IPS-18a (cell line): ENCODE measurements around the gene ARHGAP33.
"Not testable (repeated sequence)": the region's sequence is repeated elsewhere in the genome, so short reads cannot be mapped to it uniquely, and the experiment has no call there.

Experiments
- H3K27ac ChIP-seq: one replicate; pipeline ENCODE4 v1.5.1; 2013; ENCODE audit warnings: low read length
- H3K27me3 ChIP-seq: one replicate; pipeline ENCODE4 v1.6.1; 2013; ENCODE audit warnings: mild to moderate bottlenecking, low read length; ENCODE audit not compliant: control insufficient read depth, insufficient read depth
- H3K36me3 ChIP-seq: one replicate; pipeline ENCODE4 v1.6.1; 2013; ENCODE audit warnings: low read depth, low read length; ENCODE audit not compliant: control insufficient read depth
- H3K4me1 ChIP-seq: one replicate; pipeline ENCODE4 v1.6.1; 2013; ENCODE audit warnings: low read depth, low read length; ENCODE audit not compliant: control insufficient read depth
- H3K4me3 ChIP-seq: one replicate; pipeline ENCODE4 v1.5.1; 2013; ENCODE audit warnings: low read length
- H3K9ac ChIP-seq: one replicate; pipeline ENCODE4 v1.6.1; 2013; ENCODE audit warnings: mild to moderate bottlenecking, low read length, moderate library complexity
- H3K9me3 ChIP-seq: one replicate; pipeline ENCODE4 v1.6.1; 2013; ENCODE audit warnings: low read depth, low read length; ENCODE audit not compliant: control insufficient read depth

ARHGAP33 gene

DNA sequence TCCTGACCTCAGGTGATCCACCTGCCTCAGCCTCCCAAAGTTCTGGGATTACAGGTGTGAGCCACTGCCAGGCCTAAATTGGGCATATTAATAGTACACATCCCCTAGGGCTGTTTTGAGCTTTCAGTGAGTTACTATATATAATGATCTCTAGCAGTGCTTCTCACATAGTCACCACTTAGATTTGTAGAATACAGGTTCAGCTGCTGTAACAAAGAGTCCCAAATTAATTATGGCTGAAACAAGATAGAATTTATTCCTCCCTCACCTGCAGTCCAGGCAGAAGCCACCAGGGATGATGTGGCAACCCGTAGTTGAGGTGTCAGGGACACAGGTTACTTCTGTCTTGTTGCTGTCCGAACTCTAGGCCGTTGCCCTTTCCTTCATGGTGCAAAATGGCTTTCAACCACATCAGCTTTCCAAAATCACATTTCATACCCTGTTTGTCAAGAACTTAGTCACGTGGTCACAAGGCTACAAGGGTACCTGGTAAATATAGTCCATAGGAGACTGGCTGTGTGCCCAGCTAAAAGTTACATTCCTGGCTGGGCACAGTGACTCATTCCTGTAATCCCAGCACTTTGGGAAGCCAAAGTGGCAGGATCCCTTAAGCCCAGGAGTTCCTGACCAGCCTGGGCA is 14.5 kb upstream of the ARHGAP33 start:
- Histone ChIP-seq H3K36me3 (peaks cover 18% of the 10 kb centered on the region), H3K27me3 (no peaks in the 10 kb centered on the region), H3K9me3 (no peaks in the 10 kb centered on the region), H3K4me1 (peaks cover 4% of the 10 kb centered on the region), H3K9ac (no peak overlapping the region), H3K4me3 (no peak overlapping the region), H3K27ac (no peak overlapping the region)

DNA sequence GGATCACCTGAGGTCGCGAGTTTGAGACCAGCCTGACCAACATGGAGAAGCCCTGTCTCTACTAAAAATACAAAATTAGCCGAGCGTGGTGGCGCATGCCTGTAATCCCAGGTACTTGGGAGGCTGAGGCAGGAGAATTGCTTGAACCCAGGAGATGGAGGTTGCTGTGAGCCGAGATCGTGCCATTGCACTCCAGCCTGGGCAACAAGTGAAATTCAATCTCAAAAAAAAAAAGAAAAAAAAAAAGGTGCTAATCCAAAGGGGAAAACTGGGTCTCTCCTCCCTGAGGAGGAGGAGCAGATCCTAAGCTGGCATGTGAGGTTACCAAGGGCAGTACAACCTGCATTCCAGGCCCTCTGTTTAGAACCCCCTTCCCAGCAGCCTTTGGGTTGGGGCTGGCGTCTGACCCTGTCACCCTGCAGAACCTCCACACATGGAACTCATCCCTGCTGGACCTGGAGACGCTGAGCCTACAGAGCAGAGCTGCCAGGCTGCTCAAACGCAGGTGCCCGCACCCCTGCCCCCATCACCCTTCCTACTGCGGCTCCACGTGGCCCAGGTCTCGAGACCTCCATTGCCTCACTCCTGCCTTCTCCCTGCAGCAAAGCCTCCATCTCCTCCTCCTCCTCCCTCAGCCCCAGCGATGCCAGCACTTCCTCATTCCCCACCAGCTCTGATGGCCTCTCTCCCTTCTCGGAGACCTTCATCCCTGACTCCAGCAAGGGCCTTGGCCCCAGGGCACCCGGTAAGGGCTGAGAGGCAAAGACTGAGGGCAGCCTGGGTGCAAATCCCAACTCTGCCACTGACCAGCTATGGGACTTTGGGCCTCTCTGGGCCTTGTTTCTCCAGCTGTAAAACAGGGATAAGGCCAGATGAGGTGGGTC is 10.7 kb upstream of the ARHGAP33 start:
- Histone ChIP-seq H3K27me3 (no peaks in the 10 kb centered on the region), H3K9me3 (no peaks in the 10 kb centered on the region), H3K27ac (no peak overlapping the region), H3K4me3 (no peak overlapping the region), H3K4me1 (no peaks in the 10 kb centered on the region), H3K36me3 (peaks cover 18% of the 10 kb centered on the region), H3K9ac (no peak overlapping the region)

GRCh38 chr19:35766571-35767104 is 8.7 kb upstream of the ARHGAP33 start:
- Histone ChIP-seq H3K27ac (no peak overlapping the region), H3K36me3 (peaks cover 18% of the 10 kb centered on the region), H3K4me1 (no peaks in the 10 kb centered on the region), H3K27me3 (no peaks in the 10 kb centered on the region), H3K9me3 (no peaks in the 10 kb centered on the region), H3K4me3 (no peak overlapping the region), H3K9ac (no peak overlapping the region)

GRCh38 chr19:35767288-35768081 is 7.9 kb upstream of the ARHGAP33 start:
- peaks cover 11% of the 10 kb centered on the region for H3K36me3 ChIP-seq
- no peak overlapping the region for H3K9ac ChIP-seq
- no peaks in the 10 kb centered on the region for H3K9me3 ChIP-seq
- no peaks in the 10 kb centered on the region for H3K27me3 ChIP-seq
- no peak overlapping the region for H3K27ac ChIP-seq
- H3K4me1 ChIP-seq: no peaks in the 10 kb centered on the region
- H3K4me3 ChIP-seq: no peak overlapping the region

DNA sequence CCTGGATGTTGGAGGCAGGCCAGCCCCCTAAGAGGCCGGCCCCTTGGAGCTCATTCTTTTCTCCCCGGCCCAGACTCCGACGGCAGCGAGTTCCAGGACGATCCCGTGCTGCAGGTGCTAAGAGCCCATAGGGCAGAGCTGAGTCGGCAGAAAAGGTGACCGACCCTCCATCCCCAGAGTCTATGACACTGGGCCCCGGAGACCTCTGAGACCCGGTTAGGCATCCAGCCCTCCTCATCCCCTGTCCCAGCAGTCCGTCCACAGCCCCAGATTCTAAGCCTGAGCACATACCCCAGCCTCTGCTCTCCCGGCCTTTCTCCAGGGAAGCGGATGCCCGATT is 7.3 kb upstream of the ARHGAP33 start:
- Histone ChIP-seq H3K27me3 (peaks cover 4% of the 10 kb centered on the region), H3K9ac (no peak overlapping the region), H3K36me3 (peaks cover 11% of the 10 kb centered on the region), H3K4me1 (no peaks in the 10 kb centered on the region), H3K9me3 (no peaks in the 10 kb centered on the region), H3K27ac (no peak overlapping the region), H3K4me3 (no peak overlapping the region)

GRCh38 chr19:35772362-35772761 is 3.0 kb upstream of the ARHGAP33 start:
- not testable (repeated sequence) for H3K36me3 ChIP-seq, H3K27ac ChIP-seq, H3K9ac ChIP-seq, H3K4me3 ChIP-seq, H3K9me3 ChIP-seq
- Histone ChIP-seq H3K4me1 (peaks cover 15% of the 10 kb centered on the region), H3K27me3 (peaks cover 21% of the 10 kb centered on the region)

GRCh38 chr19:35773020-35773806 is 2.2 kb upstream of the ARHGAP33 start:
- Histone ChIP-seq H3K4me1 (peaks cover 17% of the 10 kb centered on the region), H3K36me3 (no peaks in the 10 kb centered on the region), H3K27me3 (peaks cover 21% of the 10 kb centered on the region), H3K9me3 (no peaks in the 10 kb centered on the region), H3K4me3 (no peak overlapping the region), H3K27ac (no peak overlapping the region), H3K9ac (no peak overlapping the region)

DNA sequence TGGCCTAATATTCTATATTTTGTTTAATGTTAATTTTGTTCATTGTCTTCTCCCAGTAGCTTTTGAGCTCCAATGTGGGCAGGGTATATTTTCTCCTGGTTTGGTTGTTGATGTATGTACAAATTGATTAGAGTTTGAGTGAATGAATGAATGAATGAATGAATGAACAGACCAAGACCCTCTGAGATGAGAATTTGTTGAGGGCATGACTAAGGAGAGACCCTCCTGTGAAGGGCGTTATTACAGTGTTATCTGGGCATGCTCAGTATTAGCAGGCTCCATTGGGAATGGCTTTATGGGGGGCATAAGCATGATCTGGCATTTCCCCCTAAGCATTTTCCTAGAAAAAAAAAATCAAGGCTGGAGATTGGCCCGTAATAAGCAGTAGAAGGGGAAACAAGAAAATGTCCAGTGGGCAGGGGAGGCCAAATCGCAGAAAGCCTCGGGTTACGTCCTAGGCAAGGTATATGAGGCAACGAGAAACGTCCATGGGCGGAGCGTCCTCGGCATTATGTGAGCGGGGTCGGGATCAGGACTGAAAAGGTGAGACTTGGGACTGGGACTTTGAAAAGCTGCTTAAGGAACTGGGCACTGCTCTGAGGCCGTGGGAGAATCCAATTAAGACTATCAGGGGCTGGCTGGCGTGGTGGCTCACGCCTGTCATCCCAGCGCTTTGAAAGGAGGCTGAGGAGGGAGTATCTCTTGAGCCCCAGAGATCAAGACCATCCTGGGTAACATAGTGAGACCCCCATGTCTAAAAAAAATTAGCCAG is 904 bp upstream of the ARHGAP33 start:
- H3K36me3 ChIP-seq: no peaks in the 10 kb centered on the region
- no peak overlapping the region for H3K9ac ChIP-seq
- peaks cover 17% of the 10 kb centered on the region for H3K4me1 ChIP-seq
- peak overlapping the region; percentile 67 for H3K4me3 ChIP-seq
- H3K9me3 ChIP-seq: no peaks in the 10 kb centered on the region
- no peak overlapping the region for H3K27ac ChIP-seq
- H3K27me3 ChIP-seq: peaks cover 21% of the 10 kb centered on the region

DNA sequence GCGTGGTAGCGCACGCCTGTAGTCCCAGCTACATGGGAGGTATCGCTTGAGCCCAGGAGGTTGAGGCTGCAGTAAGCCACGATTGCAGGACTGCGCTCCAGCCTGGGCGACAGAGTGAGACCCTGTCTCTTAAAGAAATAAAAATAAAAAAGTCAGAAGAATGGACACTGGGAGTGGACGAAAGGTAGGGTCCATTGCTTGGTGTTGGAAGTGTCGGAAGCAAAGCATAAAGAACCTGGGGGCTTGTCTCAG is 392 bp upstream of the ARHGAP33 start:
- H3K27ac ChIP-seq: no peak overlapping the region
- peaks cover 17% of the 10 kb centered on the region for H3K4me1 ChIP-seq
- H3K27me3 ChIP-seq: peaks cover 21% of the 10 kb centered on the region
- no peaks in the 10 kb centered on the region for H3K36me3 ChIP-seq
- H3K9ac ChIP-seq: no peak overlapping the region
- H3K9me3 ChIP-seq: no peaks in the 10 kb centered on the region
- peak overlapping the region; percentile 67 for H3K4me3 ChIP-seq

DNA sequence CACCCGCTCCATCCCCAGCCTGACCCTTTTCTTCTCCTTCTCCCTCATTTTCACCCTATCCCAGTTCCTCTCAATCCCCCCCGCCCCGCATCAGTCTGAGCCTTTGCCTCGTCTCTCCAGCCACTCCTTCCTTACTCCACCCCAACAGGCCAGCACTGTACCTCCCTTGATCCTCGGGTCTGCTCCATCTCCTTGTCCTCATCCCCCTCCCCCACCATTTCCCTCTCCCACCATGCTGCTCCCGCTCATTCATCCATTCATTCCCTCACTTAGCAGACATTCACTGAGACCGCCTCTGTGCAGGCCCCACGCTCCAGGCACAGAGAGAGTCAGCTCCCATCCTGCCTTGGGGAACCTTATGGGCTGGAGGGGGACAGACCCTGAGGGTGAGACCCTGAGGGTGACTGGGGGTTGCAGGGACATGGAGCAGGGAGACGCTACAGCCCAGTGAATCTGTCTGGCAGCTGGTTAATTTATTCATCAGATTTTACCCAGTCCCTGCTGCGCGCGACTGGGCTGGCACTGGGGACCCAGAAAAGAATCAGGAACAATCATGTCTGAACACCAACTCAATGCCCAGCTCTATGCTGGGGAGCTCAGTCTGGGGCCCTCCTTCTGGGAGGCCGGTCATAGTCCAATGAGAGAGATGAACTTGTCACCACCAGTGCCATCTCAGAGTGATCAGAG is 881 bp downstream of the ARHGAP33 start:
- Histone ChIP-seq H3K27ac (no peak overlapping the region), H3K9ac (no peak overlapping the region)

More for the DNA sequence above, 881 bp downstream of the ARHGAP33 start:
- no peaks in the 10 kb centered on the region for H3K36me3 ChIP-seq
- peak overlapping the region; percentile 67 for H3K4me3 ChIP-seq
- H3K4me1 ChIP-seq: peaks cover 17% of the 10 kb centered on the region
- H3K9me3 ChIP-seq: no peaks in the 10 kb centered on the region
- peaks cover 21% of the 10 kb centered on the region for H3K27me3 ChIP-seq
